Loucy (cell line): ENCODE results near the gene NEDD4L.

Experiments used
- H2AFZ ChIP-seq: fragments of 200-600 bp; sonication (generic); 2 replicates; pipeline ENCODE4 v1.6.0; 2016; ENCODE audit warnings: antibody characterized with exemption, mild to moderate bottlenecking, low read length, moderate library complexity
- H3F3A ChIP-seq: fragments of 200-600 bp; 2 replicates; pipeline ENCODE4 v1.6.0; 2016; ENCODE audit warnings: antibody characterized with exemption, low read depth, mild to moderate bottlenecking
- H3K27me3 ChIP-seq: fragments of 200-600 bp; sonication (generic); 2 replicates; pipeline ENCODE4 v1.6.1; 2014; ENCODE audit warnings: low read length, mild to moderate bottlenecking; ENCODE audit not compliant: insufficient read depth, poor library complexity, severe bottlenecking
- H3K36me3 ChIP-seq: fragments of 200-600 bp; sonication (generic); 2 replicates; pipeline ENCODE4 v1.6.1; 2016; ENCODE audit warnings: low read length; ENCODE audit not compliant: insufficient read depth
- H3K4me1 ChIP-seq: fragments of 200-600 bp; sonication (generic); 2 replicates; pipeline ENCODE4 v1.5.1; 2014; ENCODE audit warnings: low read length, mild to moderate bottlenecking; ENCODE audit not compliant: insufficient read depth, poor library complexity, severe bottlenecking
- H3K4me2 ChIP-seq: fragments of 200-600 bp; sonication (generic); 2 replicates; pipeline ENCODE4 v1.6.0; 2014; ENCODE audit warnings: antibody characterized with exemption, low read length, low read depth, mild to moderate bottlenecking; ENCODE audit not compliant: poor library complexity, severe bottlenecking
- H3K4me3 ChIP-seq: fragments of 200-600 bp; sonication (generic); 2 replicates; pipeline ENCODE4 v1.5.1; 2014; ENCODE audit warnings: low read length, mild to moderate bottlenecking, mixed read lengths; ENCODE audit not compliant: poor library complexity, severe bottlenecking
- H3K79me2 ChIP-seq: fragments of 200-600 bp; sonication (generic); 2 replicates; pipeline ENCODE4 v1.6.1; 2014; ENCODE audit warnings: low read length; ENCODE audit not compliant: insufficient read depth
- H3K9ac ChIP-seq: fragments of 200-600 bp; sonication (generic); 2 replicates; pipeline ENCODE4 v1.6.0; 2014; ENCODE audit warnings: mild to moderate bottlenecking, low read depth, low read length, moderate library complexity; ENCODE audit not compliant: poor library complexity, severe bottlenecking
- H3K9me2 ChIP-seq: fragments of 200-600 bp; sonication (generic); replicated peaks from 2 replicates; pipeline ENCODE4 v1.6.1; 2016; ENCODE audit warnings: low read depth, low read length, mixed read lengths
- H3K9me3 ChIP-seq: fragments of 200-600 bp; sonication (generic); 2 replicates; pipeline ENCODE4 v1.6.1; 2014; ENCODE audit warnings: mild to moderate bottlenecking, antibody characterized with exemption, low read length, low read depth; ENCODE audit not compliant: insufficient read depth
- H4K20me1 ChIP-seq: fragments of 200-600 bp; sonication (generic); 2 replicates; pipeline ENCODE4 v1.6.0; 2014; ENCODE audit warnings: antibody characterized with exemption, low read length, mild to moderate bottlenecking; ENCODE audit not compliant: insufficient read depth, poor library complexity, severe bottlenecking
- CTCF ChIP-seq: fragments of 200-600 bp; sonication (generic); conservative IDR thresholded peaks from 2 replicates; pipeline ENCODE4 v1.5.1; 2014; ENCODE audit warnings: mild to moderate bottlenecking, antibody characterized with exemption, low read length
- EZH2phosphoT487 ChIP-seq: fragments of 200-600 bp; IDR thresholded peaks from 2 replicates; pipeline ENCODE4 v1.6.1; 2018; ENCODE audit warnings: antibody characterized with exemption, mild to moderate bottlenecking, moderate library complexity, borderline replicate concordance

NEDD4L gene

DNA sequence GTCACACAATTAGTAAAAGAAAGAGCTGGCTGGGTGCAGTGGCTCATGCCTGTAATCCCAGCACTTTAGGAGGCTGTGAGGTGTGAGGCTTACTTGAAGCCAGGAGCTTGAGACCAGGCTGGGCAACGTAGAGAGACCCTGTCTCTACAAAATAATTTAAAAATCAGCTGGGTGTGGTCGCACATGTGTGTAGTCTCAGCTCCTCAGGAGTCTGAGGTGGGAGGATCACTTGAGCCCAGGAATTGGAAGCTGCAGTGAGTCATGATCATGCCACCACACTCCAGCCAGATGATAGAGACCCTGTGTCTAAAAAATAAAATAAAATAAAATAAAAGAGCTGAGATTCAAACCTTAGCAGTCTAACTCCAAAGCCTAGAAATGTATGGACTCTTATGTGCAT is 39.0 kb upstream of the NEDD4L start:
- H3K4me1 ChIP-seq, result no peaks in the 10 kb centered on the region
- H3K79me2 ChIP-seq, result no peaks in the 10 kb centered on the region
- no peaks in the 10 kb centered on the region for H4K20me1 ChIP-seq
- no peaks in the 10 kb centered on the region for H3K9me2 ChIP-seq
- TF ChIP-seq CTCF (no peak), EZH2phosphoT487 (no peak)
- H3K36me3 ChIP-seq, result no peaks in the 10 kb centered on the region
- H3K9ac ChIP-seq, result no peak overlapping the region
- H3K9me3 ChIP-seq, result no peaks in the 10 kb centered on the region
- H3F3A ChIP-seq, result no peaks in the 10 kb centered on the region
- H2AFZ ChIP-seq, result no peak overlapping the region
- no peaks in the 10 kb centered on the region for H3K27me3 ChIP-seq
- no peak overlapping the region for H3K4me2 ChIP-seq
- no peak overlapping the region for H3K4me3 ChIP-seq

DNA sequence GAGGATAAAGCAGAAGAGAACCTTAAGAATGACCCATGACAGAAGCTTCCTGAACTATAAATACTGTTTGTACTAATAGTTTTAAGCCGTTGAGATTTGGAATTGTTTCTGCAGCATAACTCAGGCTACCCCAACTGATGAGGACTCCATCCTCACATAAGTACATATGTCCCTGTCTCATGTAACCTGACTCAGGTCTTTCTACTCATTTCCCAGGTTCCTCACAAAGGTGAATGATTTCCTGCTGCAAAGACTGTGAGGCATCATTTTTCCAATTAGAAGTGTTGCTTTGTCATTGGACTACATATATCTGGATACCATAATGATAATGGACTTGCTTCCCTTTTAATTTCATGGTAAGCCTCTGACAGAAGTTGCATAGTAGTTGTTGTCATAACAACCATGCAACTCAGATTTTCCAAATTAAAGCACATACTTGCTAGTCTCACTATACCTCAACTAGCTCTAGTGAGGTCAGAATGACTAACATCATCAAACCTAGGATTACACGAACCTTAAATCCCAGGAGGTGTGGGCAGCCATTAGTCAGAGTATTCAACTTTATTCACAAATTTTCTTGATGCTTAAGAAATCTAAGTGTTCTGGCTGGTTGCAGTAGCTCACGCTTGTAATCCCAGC is 38.0 kb upstream of the NEDD4L start:
- Histone ChIP-seq H4K20me1 (no peaks in the 10 kb centered on the region), H3F3A (no peaks in the 10 kb centered on the region), H3K9me2 (no peaks in the 10 kb centered on the region), H3K27me3 (no peaks in the 10 kb centered on the region), H3K9ac (no peak overlapping the region), H3K4me1 (no peaks in the 10 kb centered on the region), H3K79me2 (no peaks in the 10 kb centered on the region), H2AFZ (no peak overlapping the region), H3K4me3 (no peak overlapping the region), H3K4me2 (no peak overlapping the region), H3K9me3 (no peaks in the 10 kb centered on the region), H3K36me3 (no peaks in the 10 kb centered on the region)
- TF ChIP-seq EZH2phosphoT487 (no peak), CTCF (no peak)

- no peaks in the 10 kb centered on the region for H3F3A ChIP-seq
- no peaks in the 10 kb centered on the region for H3K27me3 ChIP-seq
- H4K20me1 ChIP-seq, result no peaks in the 10 kb centered on the region
- no peak overlapping the region for H3K4me3 ChIP-seq
- H3K79me2 ChIP-seq, result no peaks in the 10 kb centered on the region
- no peak overlapping the region for H3K4me2 ChIP-seq
- no peaks in the 10 kb centered on the region for H3K9me2 ChIP-seq
- no peaks in the 10 kb centered on the region for H3K9me3 ChIP-seq
- H3K9ac ChIP-seq, result no peak overlapping the region
- H2AFZ ChIP-seq, result no peak overlapping the region
- H3K36me3 ChIP-seq, result no peaks in the 10 kb centered on the region
- TF ChIP-seq EZH2phosphoT487 (no peak), CTCF (no peak)
- no peaks in the 10 kb centered on the region for H3K4me1 ChIP-seq
These were observed 34.9 kb upstream of the NEDD4L start for GRCh38 chr18:58009166-58009565.
